ENCODE results near the gene TMEM95. TPM values are rescaled to one million over a fixed set of nuclear protein-coding genes. Genes with fewer than 3 reads are reported as not detected.

TMEM95 gene, protein sequence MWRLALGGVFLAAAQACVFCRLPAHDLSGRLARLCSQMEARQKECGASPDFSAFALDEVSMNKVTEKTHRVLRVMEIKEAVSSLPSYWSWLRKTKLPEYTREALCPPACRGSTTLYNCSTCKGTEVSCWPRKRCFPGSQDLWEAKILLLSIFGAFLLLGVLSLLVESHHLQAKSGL
- total RNA-seq = not detected in 2 replicates

DNA sequence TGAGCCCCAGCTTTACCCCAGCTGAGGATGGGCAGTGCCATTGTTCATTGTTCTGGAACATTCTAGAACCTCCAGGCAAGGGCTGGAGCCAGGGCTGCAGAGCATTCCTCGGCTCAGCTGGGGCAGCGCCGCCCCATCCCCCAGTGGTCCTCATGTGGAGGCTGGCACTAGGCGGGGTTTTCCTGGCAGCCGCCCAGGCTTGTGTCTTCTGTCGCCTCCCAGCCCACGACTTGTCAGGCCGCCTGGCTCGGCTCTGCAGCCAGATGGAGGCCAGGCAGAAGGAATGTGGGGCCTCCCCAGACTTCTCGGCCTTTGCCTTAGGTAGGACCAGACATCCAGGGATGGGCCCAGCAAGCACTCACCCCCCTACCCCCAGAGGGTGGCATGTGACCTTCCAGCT lies at the start of gene TMEM95:
TSS of gene TMEM95 (plus strand) at position 104 of the 400 bp plus-strand sequence. CDS start at position 153, 49 bp downstream.

DNA sequence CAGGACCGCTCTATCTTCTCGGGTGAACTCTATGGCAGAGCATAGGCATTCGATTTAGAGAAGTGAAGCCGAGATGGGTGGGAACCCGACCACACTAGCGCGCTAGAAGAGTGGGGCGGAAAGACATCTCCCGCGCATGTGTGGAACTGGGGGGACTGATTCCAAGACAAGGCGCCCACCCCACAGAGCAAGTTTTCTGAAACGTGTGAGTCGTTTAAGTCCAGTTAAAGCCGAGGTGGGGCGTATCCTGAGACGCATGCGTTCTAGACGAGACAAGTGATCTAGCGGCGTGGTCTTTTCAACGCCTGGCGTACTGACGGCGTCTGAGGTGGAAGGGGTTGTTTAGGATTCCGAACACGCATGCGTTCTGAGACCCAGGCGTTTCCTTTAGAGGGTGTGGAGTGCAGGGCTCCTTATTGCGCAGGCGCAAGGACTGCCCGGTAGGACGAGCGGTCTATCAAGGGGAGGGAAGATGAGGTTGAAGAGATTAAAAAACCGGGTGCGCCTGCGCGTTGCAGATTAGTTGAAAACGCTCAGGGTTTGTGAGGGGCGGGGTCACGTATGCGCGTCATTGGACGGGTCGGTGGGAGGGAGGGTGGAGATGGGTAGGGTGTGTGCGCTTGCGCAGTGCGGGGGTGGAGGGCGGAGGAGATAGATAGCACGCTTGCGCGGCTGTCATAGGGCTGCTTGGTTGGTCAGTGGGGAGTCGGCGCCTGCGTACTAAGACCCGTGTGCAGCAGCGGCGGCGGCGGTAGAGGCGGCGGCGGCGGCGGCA lies 47.9 kb upstream of the TMEM95 start, which contains the start of gene EIF5A:
TSS of gene EIF5A (plus strand) at position 718 of the 775 bp plus-strand sequence. CDS start 2,008 bp downstream, outside the sequence.

DNA sequence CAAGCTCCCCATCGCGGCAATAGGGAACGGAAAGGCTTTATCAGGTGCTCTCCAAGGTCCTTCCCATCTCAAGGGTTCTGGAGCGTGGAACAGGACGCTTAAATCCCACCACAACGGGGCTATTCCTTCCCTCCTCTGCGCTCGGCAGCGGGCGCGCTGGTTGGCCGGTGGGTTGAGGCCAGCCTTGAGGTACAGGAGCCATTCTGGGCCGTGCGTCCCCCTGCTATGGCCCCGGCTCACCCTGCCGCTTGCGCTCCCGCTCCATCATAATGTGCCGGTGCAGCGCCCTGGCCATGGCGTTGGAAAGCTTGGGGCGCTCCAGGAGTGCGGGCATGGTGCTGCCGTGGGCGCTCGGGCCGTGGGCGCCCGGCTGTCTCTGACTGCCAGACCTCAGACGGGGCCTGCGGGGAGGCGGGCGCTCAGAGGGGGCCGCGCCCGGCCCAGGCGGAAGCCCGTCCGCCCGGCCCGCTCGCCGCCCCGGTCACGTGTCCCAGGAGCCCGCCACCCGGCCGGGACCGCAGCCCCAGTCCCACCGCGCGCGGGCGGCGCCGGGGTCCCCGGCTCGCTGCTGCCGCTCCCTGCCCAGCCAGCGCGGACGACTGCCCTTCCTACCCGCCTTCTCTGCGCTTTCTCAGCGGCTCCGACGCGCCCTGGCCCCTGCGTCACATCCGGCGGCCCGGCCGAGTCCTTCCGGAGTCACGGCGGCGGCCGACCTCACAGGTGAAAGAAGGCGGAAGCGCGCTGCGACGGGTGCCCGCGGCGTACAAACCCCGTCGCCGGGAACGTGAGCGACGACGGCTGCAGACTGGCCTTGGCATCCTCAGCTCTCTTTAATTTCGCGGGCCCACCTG lies 40.0 kb upstream of the TMEM95 start, which contains the start of gene GPS2:
TSS of gene GPS2 (minus strand) at position 642 of the 851 bp plus-strand sequence. CDS start at position 334, 308 bp downstream.

GRCh38 chr17:7328840-7329373 lies 26.0 kb upstream of the TMEM95 start, which contains the start of gene NEURL4:
Gene NEURL4, minus strand, starts transcription at chr17:7329335. Its CDS starts 23 bp downstream, at chr17:7329312.

DNA sequence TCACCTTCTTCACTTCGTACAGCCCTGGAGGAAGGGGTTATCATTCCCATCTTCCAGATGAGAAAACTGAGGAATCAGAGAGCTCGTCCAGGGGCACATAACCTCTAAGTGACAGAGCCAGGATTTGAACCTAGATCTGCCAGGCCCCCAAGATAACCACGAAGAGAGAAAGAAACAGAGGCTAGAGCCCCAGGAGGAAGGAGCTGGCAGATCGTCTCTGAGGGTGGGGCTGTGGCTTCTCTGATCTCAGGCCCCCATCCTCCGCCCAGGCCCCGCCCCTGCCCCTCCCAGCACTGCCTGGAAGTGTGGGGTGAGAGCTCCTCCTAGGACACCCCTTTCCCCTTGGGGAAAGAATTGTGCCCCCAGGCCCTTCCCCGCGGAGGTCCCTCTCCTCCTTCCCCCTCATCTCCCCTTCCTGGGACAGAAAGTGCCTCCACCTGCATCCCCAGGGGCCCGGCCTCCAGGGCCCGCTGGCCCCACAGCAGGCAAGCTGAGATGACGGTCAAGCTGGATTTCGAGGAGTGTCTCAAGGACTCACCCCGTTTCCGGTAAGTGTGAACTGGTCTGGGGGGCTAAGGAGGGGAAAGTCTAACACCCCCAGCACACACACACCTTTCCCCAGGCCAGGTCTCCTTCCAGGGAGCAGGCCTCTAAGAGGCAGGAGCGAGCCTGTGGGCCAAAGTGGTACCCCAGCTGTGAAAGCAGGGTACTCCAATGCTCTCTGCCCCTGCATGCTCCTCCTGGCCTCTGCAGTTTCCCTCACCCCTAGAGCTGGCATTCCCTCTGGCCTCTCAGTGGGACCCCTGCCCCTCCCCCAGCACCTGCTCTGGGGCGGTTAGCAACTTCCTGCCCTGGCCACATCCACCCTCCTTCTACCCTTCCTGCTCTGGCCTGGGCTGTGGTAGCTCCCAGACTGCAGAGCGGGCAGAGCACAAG lies 18.4 kb upstream of the TMEM95 start, which contains the start of gene ACAP1:
TSS of gene ACAP1 (plus strand) at position 290 of the 936 bp plus-strand sequence. CDS start at position 496, 206 bp downstream.

GRCh38 chr17:7351665-7352502 lies 3.1 kb upstream of the TMEM95 start, which contains the start of gene KCTD11:
Gene KCTD11, plus strand, starts transcription at chr17:7352162.

DNA sequence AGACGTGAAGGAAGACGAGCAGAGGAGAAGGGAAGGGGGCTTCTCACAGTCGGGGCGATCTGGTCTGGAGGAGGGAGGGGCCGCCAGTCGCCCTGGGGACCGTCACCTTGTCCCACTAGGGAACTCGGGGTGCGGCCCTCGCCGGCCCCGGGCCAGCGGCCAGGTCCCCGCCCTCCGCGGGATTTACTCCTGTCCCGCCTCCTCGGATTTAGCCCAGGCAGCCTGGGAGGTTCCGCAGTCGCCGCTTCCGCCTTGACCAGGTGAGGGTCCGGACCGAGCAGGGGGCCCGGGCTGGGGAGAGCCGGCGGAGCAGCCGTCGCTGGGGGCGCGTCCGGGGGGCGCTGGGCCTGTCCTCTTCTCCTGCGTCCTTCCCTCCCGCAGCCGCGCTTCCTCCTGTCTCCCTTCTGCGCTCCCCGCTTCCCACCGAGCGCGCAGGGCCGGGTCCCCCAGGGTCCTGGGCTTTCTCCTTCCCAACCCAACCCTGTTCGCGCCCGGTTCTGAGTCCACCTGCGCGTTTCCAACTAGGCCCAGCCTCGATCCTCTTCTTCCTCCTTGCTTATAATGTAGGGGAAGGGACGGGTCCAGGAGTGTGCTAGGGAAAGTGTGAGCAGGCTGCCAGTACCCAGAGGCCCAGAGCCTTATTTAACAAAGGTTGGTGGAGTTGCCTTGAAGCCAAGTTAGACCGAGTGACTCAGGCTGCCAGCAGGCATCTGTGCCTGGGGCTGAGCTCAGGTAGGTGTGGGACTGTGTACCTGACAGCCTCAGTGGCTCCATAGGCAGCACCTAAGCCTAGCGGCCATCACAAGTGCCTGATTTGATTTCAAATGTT lies 26.1 kb downstream of the TMEM95 start, which contains the start of gene TNK1:
TSS of gene TNK1 (plus strand) at position 235 of the 829 bp plus-strand sequence. CDS start 1,838 bp downstream, outside the sequence.

GRCh38 chr17:7394452-7395191 lies 39.7 kb downstream of the TMEM95 start, which contains the start of gene PLSCR3:
Gene PLSCR3, minus strand, starts transcription at chr17:7394525. Its CDS starts 415 bp downstream, at chr17:7394110.

GRCh38 chr17:7403977-7404736 lies 49.2 kb downstream of the TMEM95 start, which contains the start of gene TMEM256:
Gene TMEM256, minus strand, starts transcription at chr17:7404097. Its CDS starts 13 bp downstream, at chr17:7404084.

Small RNA genes lying within 50 kb of the gene (small RNA-seq; reads per million reads assigned to genes)
- gene AC026954.2 = not detected

Other genes with a start within 250 kb of the TMEM95 start
- not detected in 2 replicates for gene ASGR2, start 240.3 kb upstream of the TMEM95 start, total RNA-seq
- 0.65 and 0.76 TPM in 2 replicates for gene ASGR1, start 175.8 kb upstream of the TMEM95 start, total RNA-seq
- gene DLG4, start 135.3 kb upstream of the TMEM95 start, total RNA-seq = 7.7 and 8.8 TPM in 2 replicates
- 205 and 214 TPM in 2 replicates for gene ACADVL, start 135.2 kb upstream of the TMEM95 start, total RNA-seq
- 54.4 and 63.1 TPM in 2 replicates for gene DVL2, start 120.6 kb upstream of the TMEM95 start, total RNA-seq
- gene PHF23, start 115.7 kb upstream of the TMEM95 start, total RNA-seq = 34.4 and 38.5 TPM in 2 replicates
- 315 and 440 TPM in 2 replicates for gene GABARAP, start 112.7 kb upstream of the TMEM95 start, total RNA-seq
- 30.1 and 39.5 TPM in 2 replicates for gene CTDNEP1, start 103.4 kb upstream of the TMEM95 start, total RNA-seq
- 31.6 and 39.1 TPM in 2 replicates for gene ELP5, start 102.9 kb upstream of the TMEM95 start, total RNA-seq
- gene CLDN7, start 92.7 kb upstream of the TMEM95 start, total RNA-seq = 2.4 and 2.7 TPM in 2 replicates
- 0.11 TPM in 1 of 2 replicates, not detected in the other for gene SLC2A4, start 73.4 kb upstream of the TMEM95 start, total RNA-seq
- gene YBX2, start 60.5 kb upstream of the TMEM95 start, total RNA-seq = 0.13 TPM in 1 of 2 replicates, not detected in the other
- gene EIF5A, start 47.5 kb upstream of the TMEM95 start, total RNA-seq = 575 and 584 TPM in 2 replicates
- gene GPS2, start 39.8 kb upstream of the TMEM95 start, total RNA-seq = 38.2 and 42.2 TPM in 2 replicates
- 7.7 and 13.2 TPM in 2 replicates for gene NEURL4, start 25.8 kb upstream of the TMEM95 start, total RNA-seq
- gene ACAP1, start 18.6 kb upstream of the TMEM95 start, total RNA-seq = 0.11 and 0.26 TPM in 2 replicates
- gene KCTD11, start 3.0 kb upstream of the TMEM95 start, total RNA-seq = 8.9 and 11.2 TPM in 2 replicates
- 4.1 and 4.6 TPM in 2 replicates for gene TNK1, start 25.9 kb downstream of the TMEM95 start, total RNA-seq
- gene PLSCR3, start 39.4 kb downstream of the TMEM95 start, total RNA-seq = 19.6 and 21.7 TPM in 2 replicates
- 30.4 and 56.3 TPM in 2 replicates for gene TMEM256, start 48.9 kb downstream of the TMEM95 start, total RNA-seq
- gene NLGN2, start 52.7 kb downstream of the TMEM95 start, total RNA-seq = 6.9 and 8.6 TPM in 2 replicates
- not detected in 2 replicates for gene SPEM1, start 65.2 kb downstream of the TMEM95 start, total RNA-seq
- gene SPEM2, start 70.5 kb downstream of the TMEM95 start, total RNA-seq = not detected in 2 replicates
- not detected in 2 replicates for gene SPEM3, start 73.7 kb downstream of the TMEM95 start, total RNA-seq
- 2.5 and 2.8 TPM in 2 replicates for gene TMEM102, start 80.3 kb downstream of the TMEM95 start, total RNA-seq
- gene FGF11, start 84.4 kb downstream of the TMEM95 start, total RNA-seq = 0.76 and 0.91 TPM in 2 replicates
- gene CHRNB1, start 89.9 kb downstream of the TMEM95 start, total RNA-seq = 5.2 and 5.4 TPM in 2 replicates
- gene ZBTB4, start 124.5 kb downstream of the TMEM95 start, total RNA-seq = 40.2 and 41.4 TPM in 2 replicates
- not detected in 2 replicates for gene SLC35G6, start 126.3 kb downstream of the TMEM95 start, total RNA-seq
- 85.8 and 100.0 TPM in 2 replicates for gene POLR2A, start 129.2 kb downstream of the TMEM95 start, total RNA-seq
- gene TNFSF12, start 193.9 kb downstream of the TMEM95 start, total RNA-seq = 11.6 and 16.1 TPM in 2 replicates
- 4.5 and 5.0 TPM in 2 replicates for gene TNFSF13, start 203.6 kb downstream of the TMEM95 start, total RNA-seq
- gene SENP3, start 206.8 kb downstream of the TMEM95 start, total RNA-seq = 46.4 and 48.1 TPM in 2 replicates
- gene CD68, start 224.5 kb downstream of the TMEM95 start, total RNA-seq = 102 and 116 TPM in 2 replicates
- 93.2 and 97.4 TPM in 2 replicates for gene MPDU1, start 228.7 kb downstream of the TMEM95 start, total RNA-seq
- gene SOX15, start 234.9 kb downstream of the TMEM95 start, total RNA-seq = 0.11 and 0.26 TPM in 2 replicates

Data from articular chondrocyte of knee joint (primary cell).